AG20443 (cell line): ENCODE measurements around the gene ECHDC3.
A peak's percentile ranks its signal among the peaks of the same experiment; 100 is the strongest.
"Not testable (repeated sequence)": the region's sequence is repeated elsewhere in the genome, so short reads cannot be mapped to it uniquely, and the experiment has no call there.

ENCODE experiments used
- DNase-seq: peaks from one replicate; pipeline ENCODE4 v3.0.0; 2012; ENCODE audit warnings: low spot score, mixed read lengths

ECHDC3 gene

DNA sequence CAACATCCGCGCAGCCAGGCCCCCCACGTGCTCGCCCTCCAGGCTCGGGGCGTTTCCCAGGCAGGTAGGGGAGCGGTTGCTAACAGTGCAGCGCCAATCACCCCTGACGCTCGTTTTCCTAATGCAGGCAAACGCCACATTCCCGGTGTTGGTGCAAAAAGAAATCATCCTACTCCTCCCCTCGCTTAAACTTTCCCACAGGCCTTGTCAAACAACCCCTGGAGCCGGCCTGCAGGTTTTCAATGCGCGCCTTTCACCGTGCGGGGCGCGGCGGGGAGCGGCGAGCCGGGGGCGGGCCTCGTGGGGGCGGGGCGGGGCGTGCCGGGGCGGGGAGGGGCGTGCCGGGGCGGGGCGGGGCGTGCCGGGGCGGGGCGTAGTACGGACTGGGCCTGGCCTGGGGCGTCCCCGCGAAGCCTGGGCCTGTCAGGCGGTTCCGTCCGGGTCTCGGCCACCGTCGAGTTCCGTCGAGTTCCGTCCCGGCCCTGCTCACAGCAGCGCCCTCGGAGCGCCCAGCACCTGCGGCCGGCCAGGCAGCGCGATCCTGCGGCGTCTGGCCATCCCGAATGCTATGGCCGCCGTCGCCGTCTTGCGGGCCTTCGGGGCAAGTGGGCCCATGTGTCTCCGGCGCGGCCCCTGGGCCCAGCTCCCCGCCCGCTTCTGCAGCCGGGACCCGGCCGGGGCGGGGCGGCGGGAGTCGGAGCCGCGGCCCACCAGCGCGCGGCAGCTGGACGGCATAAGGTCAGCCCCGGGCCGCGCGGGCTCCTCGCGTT lies at the start of gene ECHDC3:
ECHDC3 (plus strand) TSS at position 374 of the 770 bp plus-strand sequence; CDS start at position 569, 195 bp downstream.
- DNase-seq = peak; percentile 75

- no peak for DNase-seq
These were observed 48.8 kb upstream of the ECHDC3 start for GRCh38 chr10:11693376-11693775.

DNA sequence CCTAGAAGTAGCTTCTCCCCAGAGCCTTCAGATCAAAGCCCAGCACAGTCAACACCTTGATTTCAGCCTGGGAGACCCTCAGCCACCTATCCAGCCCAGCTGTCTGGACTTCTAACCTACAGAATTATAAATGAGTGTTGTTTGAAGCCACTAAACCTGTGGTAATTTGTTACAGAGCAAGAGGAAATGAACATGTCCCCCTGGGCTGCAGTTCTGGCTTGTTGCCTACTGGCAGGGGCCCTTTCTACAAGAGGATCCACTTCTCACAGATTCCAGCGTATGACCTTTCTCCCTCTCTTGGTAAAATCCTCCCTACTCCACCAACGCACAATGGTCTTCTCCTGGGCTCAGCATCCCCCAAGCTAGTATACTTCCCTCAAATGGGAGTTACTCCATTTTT lies 46.4 kb upstream of the ECHDC3 start:
- DNase-seq = no peak

- DNase-seq = no peak
These were observed 44.3 kb upstream of the ECHDC3 start for GRCh38 chr10:11697718-11698527.

- no peak for DNase-seq
These were observed 43.3 kb upstream of the ECHDC3 start for GRCh38 chr10:11698691-11699549.

GRCh38 chr10:11699550-11700097 lies 42.6 kb upstream of the ECHDC3 start:
- DNase-seq = no peak

GRCh38 chr10:11700539-11700938 lies 41.6 kb upstream of the ECHDC3 start:
- no peak for DNase-seq

DNA sequence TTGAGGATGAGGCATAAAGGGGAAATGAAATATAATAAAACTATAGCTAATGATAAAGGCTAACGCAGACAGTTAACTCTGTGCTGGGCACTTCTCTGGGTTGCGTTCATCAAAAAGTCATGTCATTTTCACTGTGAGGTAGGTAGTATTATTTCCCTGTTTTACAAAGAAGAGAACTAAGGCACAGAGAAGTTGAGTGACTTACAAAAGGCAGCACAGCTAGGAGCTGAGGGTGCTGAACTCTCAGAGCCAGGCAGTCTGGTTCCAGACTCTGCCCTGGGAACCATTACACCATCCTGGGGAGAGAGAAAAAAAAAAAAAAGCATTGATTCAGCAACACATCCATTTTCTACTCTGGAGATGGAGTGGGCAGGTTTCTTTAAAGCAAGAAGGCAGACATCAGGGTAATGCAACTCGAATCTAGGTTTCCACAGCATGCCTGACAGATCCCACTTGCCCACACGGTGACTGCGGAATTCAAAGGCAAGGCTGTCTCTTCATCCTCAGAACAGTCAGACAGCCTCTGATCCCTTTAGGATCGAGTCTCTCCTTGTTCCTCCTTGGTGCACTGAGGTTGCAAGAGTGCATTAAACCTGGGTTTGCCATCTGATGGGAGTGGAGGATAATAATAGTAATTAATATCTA lies 40.6 kb upstream of the ECHDC3 start:
- DNase-seq = no peak

GRCh38 chr10:11702264-11702663 lies 39.9 kb upstream of the ECHDC3 start:
- DNase-seq = no peak

DNA sequence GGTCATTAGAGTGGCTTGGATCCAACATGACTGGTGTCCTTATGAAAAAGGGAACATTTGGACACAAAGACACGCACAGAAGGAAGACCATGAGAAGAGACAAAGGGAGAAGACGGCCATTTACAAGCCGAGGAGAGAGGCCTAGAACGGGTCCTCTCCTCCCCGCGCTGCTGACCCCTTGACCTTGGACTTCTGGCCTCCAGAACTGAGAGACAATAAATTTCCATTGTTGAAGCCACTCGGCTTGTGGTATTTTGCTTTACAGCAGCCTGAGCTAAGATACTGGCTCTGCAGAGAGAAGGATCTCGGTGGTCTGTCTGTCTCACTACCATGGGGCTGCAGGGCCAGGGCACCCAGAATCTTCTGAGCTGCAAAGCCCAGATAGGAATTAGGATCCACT lies 38.1 kb upstream of the ECHDC3 start:
- no peak for DNase-seq

DNA sequence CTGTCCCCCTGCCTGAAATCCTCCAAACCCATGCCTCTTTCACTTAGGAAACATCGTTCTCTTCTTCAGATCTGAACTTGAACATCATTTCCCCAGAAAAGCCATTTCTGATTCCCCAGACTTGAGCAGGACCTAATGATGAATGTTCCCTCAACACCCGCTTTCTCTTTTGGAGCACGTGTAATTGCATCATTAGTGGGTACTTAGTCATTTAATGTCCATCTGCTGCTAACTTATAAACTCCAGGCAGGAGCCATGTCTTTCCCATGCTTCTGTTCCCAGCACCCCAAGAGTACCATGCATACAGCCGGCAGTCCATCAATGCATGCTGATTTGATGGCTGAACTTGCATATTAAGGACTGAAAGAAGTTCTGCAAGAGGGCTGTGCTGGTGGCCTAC lies 36.5 kb upstream of the ECHDC3 start:
- no peak for DNase-seq

- no peak for DNase-seq
These were observed 35.2 kb upstream of the ECHDC3 start for GRCh38 chr10:11706895-11707567.

DNA sequence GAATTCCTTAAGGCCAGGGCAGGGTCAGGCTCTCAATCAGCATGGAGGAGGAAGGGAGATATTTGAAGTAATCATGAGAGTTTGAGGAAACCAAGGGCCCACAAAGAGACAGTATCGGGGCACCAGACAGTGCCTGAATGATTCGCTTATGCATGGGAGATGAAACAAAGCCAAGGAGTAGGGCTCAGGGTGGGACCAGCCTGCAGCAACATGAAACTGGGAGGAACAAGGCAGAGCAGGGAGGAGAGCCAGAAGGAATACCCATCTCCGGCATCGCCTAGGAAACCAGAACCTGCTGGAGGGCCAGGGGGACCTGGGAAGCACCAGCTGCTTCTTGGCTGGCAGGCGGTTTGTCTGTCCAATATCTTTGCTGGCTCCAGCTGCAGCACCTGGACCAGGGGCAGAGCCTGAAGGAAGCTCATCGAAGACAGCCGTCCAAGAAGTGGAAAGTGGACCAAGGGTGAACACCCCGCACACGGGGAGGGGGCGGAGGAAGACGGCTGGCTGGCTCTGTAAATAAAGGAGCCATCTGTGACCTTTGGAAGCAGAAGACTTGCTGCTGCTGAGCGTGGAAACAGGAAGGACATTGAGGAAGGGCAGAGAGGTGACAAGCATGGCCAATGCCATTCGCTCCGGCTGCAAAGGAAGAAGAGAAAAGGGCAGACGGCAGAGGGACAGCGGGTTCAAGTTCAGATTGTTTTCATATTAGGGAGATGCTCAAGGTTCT lies 34.4 kb upstream of the ECHDC3 start:
- no peak for DNase-seq

GRCh38 chr10:11708801-11709200 lies 33.4 kb upstream of the ECHDC3 start:
- not testable (repeated sequence) for DNase-seq

- no peak for DNase-seq
These were observed 29.4 kb upstream of the ECHDC3 start for GRCh38 chr10:11712744-11713143.

- no peak for DNase-seq
These were observed 28.9 kb upstream of the ECHDC3 start for GRCh38 chr10:11713186-11713743.

GRCh38 chr10:11713963-11714362 lies 28.2 kb upstream of the ECHDC3 start:
- no peak for DNase-seq

GRCh38 chr10:11714750-11715365 lies 27.3 kb upstream of the ECHDC3 start:
- no peak for DNase-seq

DNA sequence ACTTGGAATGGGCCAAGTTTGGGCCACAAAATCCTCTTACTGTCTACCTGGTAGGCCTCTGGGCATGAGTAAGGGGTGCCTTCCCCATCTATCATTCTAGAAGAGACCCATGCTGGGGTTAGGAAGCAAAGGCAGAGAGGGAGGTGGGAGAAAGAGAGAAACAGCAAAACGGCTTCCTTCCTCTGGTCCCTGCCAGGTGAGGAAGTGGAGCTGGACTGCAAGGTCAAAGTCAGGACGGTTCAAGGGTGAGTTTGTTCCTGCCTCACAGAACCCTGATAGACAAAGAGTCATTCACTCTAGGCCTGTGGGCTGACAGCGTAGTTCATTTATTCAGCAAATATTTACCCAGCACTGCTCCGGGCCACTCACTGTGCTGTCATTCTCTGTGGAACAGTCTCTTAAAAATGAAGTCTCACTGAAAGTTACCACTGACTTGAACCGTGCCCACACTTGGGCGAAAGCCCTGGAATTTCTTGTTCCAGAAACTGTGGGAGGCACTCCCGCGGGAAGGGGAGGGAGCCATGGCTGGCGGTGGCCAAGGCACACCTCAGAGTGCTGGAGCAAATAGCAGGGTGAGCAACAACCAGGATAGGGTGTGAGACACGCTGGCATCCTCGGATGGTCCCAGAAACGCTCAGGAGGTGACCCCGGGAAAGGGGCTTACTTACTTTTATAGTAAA lies 26.2 kb upstream of the ECHDC3 start:
- no peak for DNase-seq
